GM12878 (cell line): ENCODE data around the gene ZNF782. TPM values are rescaled to one million over a fixed set of nuclear protein-coding genes. Genes with fewer than 3 reads are reported as not detected.

Experiments
- ATAC-seq: fragments of 200-7000 bp; cut with Tn5 transposase; 3 replicates; pipeline ENCODE4 v1.9.1; 2020; ENCODE audit warnings: mild to moderate bottlenecking, moderate library complexity
- BruUV-seq: library from RNA; stranded (reverse); fragments of 400-500 nt; replicated peaks from 2 replicates; lab custom pipeline; 2021; lab: Mats Ljungman, UMichigan
- CTCF ChIA-PET: fragments of 300-600 bp; sonication (Branson Sonifier 250); formaldehyde crosslinking; extraction: SDS; loops from one replicate; lab custom pipeline; 2021; ENCODE audit warnings: inconsistent platforms; lab: Yijun Ruan, JAX
- POLR2A ChIA-PET: fragments of 350-600 bp; formaldehyde crosslinking; extraction: SDS; loops from one replicate; lab custom pipeline; 2021; ENCODE audit warnings: inconsistent platforms; lab: Charles Lee
- RAD21 ChIA-PET: fragments of 300-600 bp; sonication (Branson Sonifier 250); formaldehyde crosslinking; loops from one replicate; lab custom pipeline; 2023; ENCODE audit warnings: antibody characterized with exemption; ENCODE audit not compliant: unreplicated experiment; lab: Charles Lee
- SMC1A ChIA-PET: fragments of 300-600 bp; sonication (Branson Sonifier 250); formaldehyde crosslinking; loops from one replicate; lab custom pipeline; 2023; ENCODE audit not compliant: unreplicated experiment, uncharacterized antibody; lab: Charles Lee
- DNase-seq: peaks from one replicate; pipeline ENCODE4 v3.0.0-alpha.2; 2011; ENCODE audit warnings: low read depth, low spot score
- FAIRE-seq: peaks from 3 replicates; lab custom pipeline; 2011; peaks lifted over from hg19 to GRCh38; lab: Jason Lieb, UNC
- H2AFZ ChIP-seq: 2 replicates; pipeline ENCODE4 v1.6.0; 2011; ENCODE audit warnings: low read depth, low read length, control low read depth; ENCODE audit not compliant: control insufficient read depth
- H3K27ac ChIP-seq: 2 replicates; pipeline ENCODE4 v1.5.1; 2011; ENCODE audit warnings: control low read depth; ENCODE audit not compliant: control insufficient read depth, insufficient read depth
- H3K27me3 ChIP-seq, 2 experiments: replicated peaks in 1 of 2; 2 replicates each; pipeline versions ENCODE4 v1.6.0 to v1.6.1; 2011; ENCODE audit warnings: low read length in 1 of 2; ENCODE audit not compliant: control insufficient read depth in 2 of 2, insufficient read depth in 2 of 2
- H3K36me3 ChIP-seq, 2 experiments: 2 replicates each; pipeline ENCODE4 v1.5.1; 2011; ENCODE audit warnings: low read length in 1 of 2; ENCODE audit not compliant: control insufficient read depth in 2 of 2, insufficient read depth in 2 of 2
- H3K4me1 ChIP-seq: 2 replicates; pipeline ENCODE4 v1.6.1; 2011; ENCODE audit warnings: mild to moderate bottlenecking, low read length, moderate library complexity, mixed read lengths; ENCODE audit not compliant: control insufficient read depth, insufficient read depth
- H3K4me2 ChIP-seq: 2 replicates; pipeline ENCODE4 v1.6.0; 2011; ENCODE audit warnings: control low read depth; ENCODE audit not compliant: control insufficient read depth, insufficient read depth
- H3K4me3 ChIP-seq: fragments of 200-600 bp; sonication (generic); 2 replicates; pipeline ENCODE4 v1.5.1; 2016
- H3K79me2 ChIP-seq: 2 replicates; pipeline ENCODE4 v1.6.0; 2011; ENCODE audit warnings: low read length; ENCODE audit not compliant: control insufficient read depth, insufficient read depth
- H3K9ac ChIP-seq: 2 replicates; pipeline ENCODE4 v1.8.0; 2011; ENCODE audit warnings: low read length, control low read depth, mixed read lengths; ENCODE audit not compliant: control insufficient read depth, insufficient read depth
- H3K9me3 ChIP-seq: replicated peaks from 3 replicates; pipeline ENCODE4 v1.5.1; 2011; ENCODE audit warnings: mild to moderate bottlenecking, low read length; ENCODE audit not compliant: control insufficient read depth, insufficient read depth
- H4K20me1 ChIP-seq: 2 replicates; pipeline ENCODE4 v1.6.0; 2011; ENCODE audit not compliant: control insufficient read depth, insufficient read depth
- BMI1 ChIP-seq: fragments of 450-650 bp; IDR thresholded peaks from 2 replicates; pipeline ENCODE4 v1.6.1; 2016; ENCODE audit warnings: mild to moderate bottlenecking, moderate library complexity, borderline replicate concordance
- E2F4 ChIP-seq: IDR thresholded peaks from 2 replicates; pipeline ENCODE4 v1.6.1; 2012; ENCODE audit warnings: low read depth, low read length, improper control_type of control experiment
- KDM1A ChIP-seq: fragments of 200-600 bp; sonication (generic); IDR thresholded peaks from 2 replicates; pipeline ENCODE4 v1.6.1; 2016; ENCODE audit warnings: borderline replicate concordance
- KLF5 ChIP-seq: fragments of 450-650 bp; IDR thresholded peaks from 2 replicates; pipeline ENCODE4 v1.6.1; 2014; ENCODE audit warnings: mild to moderate bottlenecking; ENCODE audit not compliant: partially characterized antibody
- MAX ChIP-seq: IDR thresholded peaks from 2 replicates; pipeline ENCODE4 v1.6.1; 2012; ENCODE audit warnings: low read depth, low read length, improper control_type of control experiment
- MXI1 ChIP-seq: fragments of 150-350 bp; IDR thresholded peaks from 2 replicates; pipeline ENCODE4 v1.6.1; 2011; ENCODE audit warnings: low read depth, mild to moderate bottlenecking, inconsistent platforms, low read length, improper control_type of control experiment
- SMC3 ChIP-seq: IDR thresholded peaks from 2 replicates; pipeline ENCODE4 v1.6.1; 2011; ENCODE audit warnings: low read length, improper control_type of control experiment, borderline replicate concordance
- ZBTB40 ChIP-seq: fragments of 450-650 bp; IDR thresholded peaks from 2 replicates; pipeline ENCODE4 v1.6.1; 2016; ENCODE audit warnings: mild to moderate bottlenecking, moderate library complexity, borderline replicate concordance
- WGBS: methylation state at CpG from one replicate; pipeline ENCODE4 v1.1.6; 2016; ENCODE audit warnings: low lambda C conversion rate; ENCODE audit not compliant: insufficient replicate concordance, insufficient coverage; ENCODE audit errors: missing lambda C conversion rate; 5-methylcytosine and 5-hydroxymethylcytosine counted together
- in situ Hi-C: fragments of 300-500 bp; cut with MboI; formaldehyde crosslinking; loops from 9 replicates; pipeline ENCODE4 v1.14.3; 2018; ENCODE audit warnings: mixed read lengths
- intact Hi-C: fragments of 100-400 bp; cut with micrococcal nuclease; formaldehyde crosslinking; loops from one replicate; pipeline ENCODE4 v1.14.2; 2022; ENCODE audit not compliant: unreplicated experiment
- polyA plus RNA-seq, 11 experiments: library from polyadenylated mRNA; depleted of rRNA in 4 of 11; unstranded in 6 of 11; stranded (reverse) in 5 of 11; fragments of >200 nt; fragmentation: Nextera tagmentation in 4 of 11; fragmentation: Illumina TruSeq in 1 of 11; extraction: Ambion mirVana in 4 of 11; extraction: Trizol in 1 of 11; gene quantifications; 1 replicate in 1 of 11; 2 replicates in 10 of 11; pipeline versions ENCODE4 v1.2.1 to v1.2.3, GENCODE V29; 2011 to 2016; ENCODE audit warnings: inconsistent platforms in 2 of 11, missing spikeins in 2 of 11, low read depth in 1 of 11
- total RNA-seq, 4 experiments: library from RNA; depleted of rRNA in 3 of 4; stranded (reverse); fragments of >200 nt in 3 of 4; fragmentation: Illumina TruSeq in 1 of 4; extraction: Trizol in 1 of 4; gene quantifications; 2 replicates each; pipeline versions ENCODE4 v1.2.1 to v1.2.3, GENCODE V29; 2013 to 2021

ZNF782 gene
- total and polyA plus RNA-seq, 10 of the 15 experiments (the other 5 are each of a cell fraction or from before 2014, with no cell fraction given) = 0.55 to 7.8 (median 4.5) TPM

GRCh38 chr9:96856363-96857286, 2.3 kb upstream of the ZNF782 start (continued):
- peak; percentile 86 for TF ChIP-seq SMC3
- TF ChIP-seq E2F4 = no peak
- TF ChIP-seq MAX = no peak; the same call in 1 of the 2 replicates
- TF ChIP-seq, all 136 proteins: peak for 9

- ChIA-PET RAD21 (interaction anchor here (0.5 to 8.3 kb wide), 17 partner anchors 10 to 778 kb away, joined by 3 to 91 read pairs (median 3); partner anchors contain the start of genes TSTD2 and ZNF510), SMC1A (interaction anchor here (0.6 to 7.9 kb wide), 19 partner anchors 8 to 614 kb away, joined by 3 to 112 read pairs (median 4); partner anchors contain the start of gene ZNF510), POLR2A (interaction anchor here (0.8 to 2.0 kb wide), 4 partner anchors 17 to 73 kb away, joined by 3 to 11 read pairs (median 4); no protein-coding TSS in a partner anchor), CTCF (interaction anchor here (0.7 to 8.0 kb wide), 9 partner anchors 16 to 761 kb away, joined by 3 to 145 read pairs (median 10); no protein-coding TSS in a partner anchor)
- Histone ChIP-seq H3K4me2 (peak overlapping the region; percentile 48), H3K27ac (no peak overlapping the region), H2AFZ (peak overlapping the region; percentile 86), H3K9ac (peak overlapping the region; percentile 76; the same call in 1 of the 2 replicates), H4K20me1 (no peaks in the 10 kb centered on the region), H3K36me3 (no peaks in the 10 kb centered on the region), H3K79me2 (peaks cover 10% of the 10 kb centered on the region), H3K9me3 (peaks cover 7% of the 10 kb centered on the region), H3K27me3 (no peaks in the 10 kb centered on the region), H3K4me3 (peak overlapping the region; percentile 83), H3K4me1 (0 out of 2 replicates have a peak, but pooled peaks cover 7% of the 10 kb centered on the region)
- FAIRE-seq (no peak), ATAC-seq (no peak), DNase-seq (no peak)
- in situ Hi-C loops = loop anchor here (5.0 to 25.0 kb wide), 2 partner anchors 543 to 758 kb away; no protein-coding TSS in a partner anchor
- intact Hi-C loops = loop anchor here (5.0 kb wide), 2 partner anchors 613 to 743 kb away; no protein-coding TSS in a partner anchor
- WGBS = 10% methylated on average over 16 of the region's 16 CpGs
- peak; percentile 33; the same call in 1 of the 2 replicates for TF ChIP-seq ZBTB40
- TF ChIP-seq MXI1 = peak; percentile 43; the same call in 1 of the 2 replicates
- peak; percentile 34; the same call in 1 of the 2 replicates for TF ChIP-seq BMI1
- peak; percentile 54; the same call in 1 of the 2 replicates for TF ChIP-seq E2F4
- TF ChIP-seq KLF5 = peak; percentile 14
- TF ChIP-seq KDM1A = no peak
- no TSS peak for BruUV-seq
Measured at GRCh38 chr9:96854651-96855273, 448 bp upstream of the ZNF782 start.
